Measurements from ENCODE around the gene CCDC117.

CCDC117 gene

GRCh38 chr22:28826921-28827320 is 54.4 kb downstream of the CCDC117 start:
- no peak for TF ChIP-seq CTCF (IDR thresholded peaks at IDR 0.05; ENCODE audit: insufficient read depth, low read depth, low read length, missing control alignments)
- no peak for DNase-seq (ENCODE audit: low read depth)
- H3K4me3 ChIP-seq (ENCODE audit: low read depth, low read length), result no peak overlapping the region

GRCh38 chr22:28829358-28830181 is 57.1 kb downstream of the CCDC117 start:
- DNase-seq (ENCODE audit: low read depth), result peak; percentile 87
- TF ChIP-seq CTCF (IDR thresholded peaks at IDR 0.05; ENCODE audit: insufficient read depth, low read depth, low read length, missing control alignments), result peak; percentile 97
- no peak overlapping the region for H3K4me3 ChIP-seq (ENCODE audit: low read depth, low read length)

- TF ChIP-seq CTCF (IDR thresholded peaks at IDR 0.05; ENCODE audit: insufficient read depth, low read depth, low read length, missing control alignments), result no peak
- H3K4me3 ChIP-seq (ENCODE audit: low read depth, low read length), result no peak overlapping the region
- no peak for DNase-seq (ENCODE audit: low read depth)
These were observed 57.9 kb downstream of the CCDC117 start for GRCh38 chr22:28830441-28830840.

- TF ChIP-seq CTCF (IDR thresholded peaks at IDR 0.05; ENCODE audit: insufficient read depth, low read depth, low read length, missing control alignments), result no peak
These were observed 58.9 kb downstream of the CCDC117 start for GRCh38 chr22:28831140-28832072.

GRCh38 chr22:28832731-28833130 is 60.2 kb downstream of the CCDC117 start:
- no peak overlapping the region for H3K4me3 ChIP-seq (ENCODE audit: low read depth, low read length)
- DNase-seq (ENCODE audit: low read depth), result no peak
- TF ChIP-seq CTCF (IDR thresholded peaks at IDR 0.05; ENCODE audit: insufficient read depth, low read depth, low read length, missing control alignments), result no peak

More at GRCh38 chr22:28831140-28832072, 58.9 kb downstream of the CCDC117 start:
- no peak for DNase-seq (ENCODE audit: low read depth)
- H3K4me3 ChIP-seq (ENCODE audit: low read depth, low read length), result no peak overlapping the region

GRCh38 chr22:28833276-28833923 is 60.9 kb downstream of the CCDC117 start:
- DNase-seq (ENCODE audit: low read depth), result no peak

More at GRCh38 chr22:28833276-28833923, 60.9 kb downstream of the CCDC117 start:
- no peak for TF ChIP-seq CTCF (IDR thresholded peaks at IDR 0.05; ENCODE audit: insufficient read depth, low read depth, low read length, missing control alignments)
- H3K4me3 ChIP-seq (ENCODE audit: low read depth, low read length), result no peak overlapping the region
